ENCODE results near the gene C22orf15.

- TF ChIP-seq, protein P1, sequence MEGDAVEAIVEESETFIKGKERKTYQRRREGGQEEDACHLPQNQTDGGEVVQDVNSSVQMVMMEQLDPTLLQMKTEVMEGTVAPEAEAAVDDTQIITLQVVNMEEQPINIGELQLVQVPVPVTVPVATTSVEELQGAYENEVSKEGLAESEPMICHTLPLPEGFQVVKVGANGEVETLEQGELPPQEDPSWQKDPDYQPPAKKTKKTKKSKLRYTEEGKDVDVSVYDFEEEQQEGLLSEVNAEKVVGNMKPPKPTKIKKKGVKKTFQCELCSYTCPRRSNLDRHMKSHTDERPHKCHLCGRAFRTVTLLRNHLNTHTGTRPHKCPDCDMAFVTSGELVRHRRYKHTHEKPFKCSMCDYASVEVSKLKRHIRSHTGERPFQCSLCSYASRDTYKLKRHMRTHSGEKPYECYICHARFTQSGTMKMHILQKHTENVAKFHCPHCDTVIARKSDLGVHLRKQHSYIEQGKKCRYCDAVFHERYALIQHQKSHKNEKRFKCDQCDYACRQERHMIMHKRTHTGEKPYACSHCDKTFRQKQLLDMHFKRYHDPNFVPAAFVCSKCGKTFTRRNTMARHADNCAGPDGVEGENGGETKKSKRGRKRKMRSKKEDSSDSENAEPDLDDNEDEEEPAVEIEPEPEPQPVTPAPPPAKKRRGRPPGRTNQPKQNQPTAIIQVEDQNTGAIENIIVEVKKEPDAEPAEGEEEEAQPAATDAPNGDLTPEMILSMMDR (IDR thresholded peaks at IDR 0.05 in 2 of 3, conservative IDR thresholded peaks at IDR 0.05 in 1 of 3; ENCODE audit: borderline replicate concordance in 1 of 3, insufficient read depth in 1 of 3, low read depth in 2 of 3, low read length in 2 of 3): no peak
- TF ChIP-seq POLR2A (IDR thresholded peaks at IDR 0.05; ENCODE audit: borderline replicate concordance, extremely low read depth, insufficient read depth, insufficient read length) (no peak), YY1 (IDR thresholded peaks at IDR 0.05; ENCODE audit: extremely low read depth, insufficient replicate concordance, low read depth, low read length) (no peak), RAD21 (IDR thresholded peaks at IDR 0.05; ENCODE audit: low read depth) (no peak), SP1 (IDR thresholded peaks at IDR 0.05; ENCODE audit: low read depth) (no peak), EZH2 (IDR thresholded peaks at IDR 0.05) (no peak), JUND (IDR thresholded peaks at IDR 0.05) (no peak), MAX (IDR thresholded peaks at IDR 0.05) (no peak), EZH2phosphoT487 (IDR thresholded peaks at IDR 0.05; ENCODE audit: borderline replicate concordance) (no peak), CEBPB (IDR thresholded peaks at IDR 0.05; ENCODE audit: low read depth) (no peak), TCF7L2 (IDR thresholded peaks at IDR 0.05; ENCODE audit: borderline replicate concordance, extremely low read depth, insufficient read depth, insufficient read length) (no peak)
- TF ChIP-seq, protein P2, sequence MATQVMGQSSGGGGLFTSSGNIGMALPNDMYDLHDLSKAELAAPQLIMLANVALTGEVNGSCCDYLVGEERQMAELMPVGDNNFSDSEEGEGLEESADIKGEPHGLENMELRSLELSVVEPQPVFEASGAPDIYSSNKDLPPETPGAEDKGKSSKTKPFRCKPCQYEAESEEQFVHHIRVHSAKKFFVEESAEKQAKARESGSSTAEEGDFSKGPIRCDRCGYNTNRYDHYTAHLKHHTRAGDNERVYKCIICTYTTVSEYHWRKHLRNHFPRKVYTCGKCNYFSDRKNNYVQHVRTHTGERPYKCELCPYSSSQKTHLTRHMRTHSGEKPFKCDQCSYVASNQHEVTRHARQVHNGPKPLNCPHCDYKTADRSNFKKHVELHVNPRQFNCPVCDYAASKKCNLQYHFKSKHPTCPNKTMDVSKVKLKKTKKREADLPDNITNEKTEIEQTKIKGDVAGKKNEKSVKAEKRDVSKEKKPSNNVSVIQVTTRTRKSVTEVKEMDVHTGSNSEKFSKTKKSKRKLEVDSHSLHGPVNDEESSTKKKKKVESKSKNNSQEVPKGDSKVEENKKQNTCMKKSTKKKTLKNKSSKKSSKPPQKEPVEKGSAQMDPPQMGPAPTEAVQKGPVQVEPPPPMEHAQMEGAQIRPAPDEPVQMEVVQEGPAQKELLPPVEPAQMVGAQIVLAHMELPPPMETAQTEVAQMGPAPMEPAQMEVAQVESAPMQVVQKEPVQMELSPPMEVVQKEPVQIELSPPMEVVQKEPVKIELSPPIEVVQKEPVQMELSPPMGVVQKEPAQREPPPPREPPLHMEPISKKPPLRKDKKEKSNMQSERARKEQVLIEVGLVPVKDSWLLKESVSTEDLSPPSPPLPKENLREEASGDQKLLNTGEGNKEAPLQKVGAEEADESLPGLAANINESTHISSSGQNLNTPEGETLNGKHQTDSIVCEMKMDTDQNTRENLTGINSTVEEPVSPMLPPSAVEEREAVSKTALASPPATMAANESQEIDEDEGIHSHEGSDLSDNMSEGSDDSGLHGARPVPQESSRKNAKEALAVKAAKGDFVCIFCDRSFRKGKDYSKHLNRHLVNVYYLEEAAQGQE (IDR thresholded peaks at IDR 0.05; ENCODE audit: low read depth): no peak
- TF ChIP-seq, protein P3, sequence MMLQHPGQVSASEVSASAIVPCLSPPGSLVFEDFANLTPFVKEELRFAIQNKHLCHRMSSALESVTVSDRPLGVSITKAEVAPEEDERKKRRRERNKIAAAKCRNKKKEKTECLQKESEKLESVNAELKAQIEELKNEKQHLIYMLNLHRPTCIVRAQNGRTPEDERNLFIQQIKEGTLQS (IDR thresholded peaks at IDR 0.05): no peak
- TF ChIP-seq, protein P4, sequence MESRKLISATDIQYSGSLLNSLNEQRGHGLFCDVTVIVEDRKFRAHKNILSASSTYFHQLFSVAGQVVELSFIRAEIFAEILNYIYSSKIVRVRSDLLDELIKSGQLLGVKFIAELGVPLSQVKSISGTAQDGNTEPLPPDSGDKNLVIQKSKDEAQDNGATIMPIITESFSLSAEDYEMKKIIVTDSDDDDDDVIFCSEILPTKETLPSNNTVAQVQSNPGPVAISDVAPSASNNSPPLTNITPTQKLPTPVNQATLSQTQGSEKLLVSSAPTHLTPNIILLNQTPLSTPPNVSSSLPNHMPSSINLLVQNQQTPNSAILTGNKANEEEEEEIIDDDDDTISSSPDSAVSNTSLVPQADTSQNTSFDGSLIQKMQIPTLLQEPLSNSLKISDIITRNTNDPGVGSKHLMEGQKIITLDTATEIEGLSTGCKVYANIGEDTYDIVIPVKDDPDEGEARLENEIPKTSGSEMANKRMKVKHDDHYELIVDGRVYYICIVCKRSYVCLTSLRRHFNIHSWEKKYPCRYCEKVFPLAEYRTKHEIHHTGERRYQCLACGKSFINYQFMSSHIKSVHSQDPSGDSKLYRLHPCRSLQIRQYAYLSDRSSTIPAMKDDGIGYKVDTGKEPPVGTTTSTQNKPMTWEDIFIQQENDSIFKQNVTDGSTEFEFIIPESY (IDR thresholded peaks at IDR 0.05; ENCODE audit: extremely low read depth, insufficient replicate concordance, low read length): no peak
Measured at GRCh38 chr22:23784215-23784732, 21.5 kb downstream of the C22orf15 start.
